HS-5 (cell line): ENCODE measurements around the gene OR6C75.
"Not testable (repeated sequence)": the region's sequence is repeated elsewhere in the genome, so short reads cannot be mapped to it uniquely, and the experiment has no call there.

Experiments
- DNase-seq: peaks from one replicate; pipeline ENCODE4 v3.0.0-alpha.2; 2012; ENCODE audit warnings: low read depth

Gene OR6C75

GRCh38 chr12:55362675-55363074, at the start of gene OR6C75:
OR6C75 (plus strand) TSS chr12:55362975; CDS start chr12:55365111, 2,136 bp downstream.
- no peak for DNase-seq

GRCh38 chr12:55314043-55314442, 48.7 kb upstream of the OR6C75 start, which contains the start of gene OR6C1:
OR6C1 (plus strand) TSS chr12:55314343; CDS start chr12:55320600, 6,257 bp downstream.
- no peak for DNase-seq

- DNase-seq, result no peak
Observed at GRCh38 chr12:55320201-55320600, 42.6 kb upstream of the OR6C75 start.

DNA sequence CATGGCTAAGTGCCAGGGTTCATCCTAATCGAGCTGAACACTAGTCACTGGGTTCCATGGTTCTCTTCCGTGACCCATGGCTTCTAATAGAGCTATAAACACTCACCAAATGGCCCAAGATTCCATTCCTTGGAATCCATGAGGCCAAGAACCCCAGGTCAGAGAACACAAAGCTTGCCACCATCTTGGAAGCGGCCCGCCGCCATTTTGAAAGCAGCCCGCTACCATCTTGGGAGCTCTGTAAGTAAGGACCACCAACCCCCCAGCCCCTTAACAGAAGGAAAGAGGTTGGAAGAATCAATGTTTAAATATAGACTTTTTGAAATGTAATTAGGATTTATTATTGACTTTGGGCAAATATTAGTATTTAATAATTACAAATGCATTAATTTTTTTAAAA, 37.0 kb upstream of the OR6C75 start:
- DNase-seq, result not testable (repeated sequence)

DNA sequence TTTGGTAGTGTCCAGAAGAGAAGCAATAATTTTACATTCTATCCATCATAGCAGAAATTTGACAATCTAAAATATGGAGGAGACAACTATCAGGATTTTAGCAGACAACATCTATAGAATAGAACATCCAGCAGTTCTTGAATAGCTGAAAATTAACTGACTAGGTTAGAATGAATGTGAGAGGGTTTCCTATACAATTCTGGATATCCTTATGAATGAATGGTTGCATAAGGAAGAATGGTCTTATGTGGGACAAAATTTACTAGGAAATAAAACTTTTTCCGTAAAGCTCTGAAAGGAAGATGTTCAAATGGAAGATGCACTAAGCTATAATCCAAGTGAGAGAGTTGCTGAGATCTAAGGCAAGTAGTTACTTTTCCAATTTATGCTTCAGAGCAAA, 32.3 kb upstream of the OR6C75 start, which contains the start of gene OR6C3:
Gene OR6C3 (plus strand): TSS at position 301 of the 400 bp plus-strand sequence. CDS start 955 bp downstream, outside the sequence.
- no peak for DNase-seq

DNA sequence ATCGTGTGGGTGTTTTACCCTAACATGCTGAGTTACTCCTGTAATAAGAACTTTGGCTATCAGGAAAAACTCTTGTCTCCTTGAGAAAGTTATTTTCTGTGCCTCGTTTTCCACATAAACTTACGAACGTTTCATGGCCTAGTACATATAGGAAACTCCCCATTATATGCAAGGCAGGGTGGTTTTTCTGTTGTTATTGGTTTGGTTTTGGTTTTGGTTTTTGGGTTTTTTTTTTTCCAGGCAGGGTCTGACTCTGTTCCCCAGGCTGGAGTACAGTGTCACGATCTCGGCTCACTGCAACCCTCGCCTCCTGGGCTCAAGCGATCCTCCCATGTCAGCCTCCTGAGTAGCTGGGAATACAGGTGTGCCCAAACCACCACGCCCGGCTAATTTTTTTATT, 26.8 kb upstream of the OR6C75 start:
- no peak for DNase-seq

DNA sequence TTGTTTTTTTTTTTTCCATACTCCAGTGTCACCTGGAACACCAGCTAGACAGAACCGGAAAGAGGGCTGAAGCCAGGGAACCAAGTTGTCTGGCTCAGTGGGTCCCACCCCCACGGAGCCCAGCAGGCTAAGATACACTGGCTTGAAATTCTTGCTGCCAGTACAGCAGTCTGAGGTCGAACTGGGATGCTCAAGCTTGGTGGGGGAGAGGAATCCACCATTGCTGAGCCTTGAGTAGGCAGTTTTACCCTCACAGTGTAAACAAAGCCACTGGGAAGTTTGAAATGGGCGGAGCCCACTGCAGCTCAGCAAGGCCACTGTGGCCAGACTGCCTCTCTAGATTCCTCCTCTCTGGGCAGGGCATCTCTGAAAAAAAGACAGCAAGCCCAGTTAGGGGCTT, 7.4 kb upstream of the OR6C75 start:
- not testable (repeated sequence) for DNase-seq

GRCh38 chr12:55365086-55365485, 2.3 kb downstream of the OR6C75 start:
- DNase-seq, result no peak

DNA sequence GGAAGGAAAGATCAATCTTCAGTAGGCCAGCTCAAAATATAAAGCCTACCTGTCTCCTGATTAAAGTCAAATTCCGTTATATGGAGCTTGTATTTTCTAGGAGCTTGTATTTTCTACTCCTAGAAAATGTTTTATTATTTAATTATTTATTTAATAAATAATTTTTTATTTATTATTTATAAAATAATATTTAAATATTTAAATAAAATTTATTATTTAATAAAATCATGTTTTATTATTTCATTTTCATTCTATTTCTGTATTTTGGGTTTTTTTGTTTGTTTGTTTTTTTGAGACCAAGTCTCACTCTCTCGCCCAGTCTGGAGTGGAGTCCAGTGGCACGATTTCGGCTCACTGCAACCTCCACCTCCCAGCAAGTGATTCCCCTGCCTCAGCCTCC, 9.7 kb downstream of the OR6C75 start:
- no peak for DNase-seq

DNA sequence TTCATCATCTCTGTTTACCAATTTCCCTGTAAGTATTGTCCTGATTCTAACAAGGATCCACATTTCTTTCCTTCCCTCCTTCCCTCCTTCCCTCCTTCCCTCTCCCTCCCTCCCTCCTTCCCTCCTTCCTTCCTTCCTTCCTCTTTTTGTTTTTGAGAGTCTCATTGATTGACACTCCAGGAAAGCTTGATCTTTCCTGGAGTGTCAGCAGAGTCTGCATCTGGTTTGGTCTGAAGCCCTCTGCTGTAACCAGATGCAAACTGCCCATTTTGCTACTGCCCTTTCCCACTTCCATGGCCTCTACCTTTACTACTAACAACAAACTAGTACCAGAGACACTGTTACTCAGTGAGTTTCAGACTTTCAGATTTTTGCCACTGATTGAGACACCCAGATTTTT, 23.1 kb downstream of the OR6C75 start:
- no peak for DNase-seq

GRCh38 chr12:55392032-55392795, 29.4 kb downstream of the OR6C75 start:
- DNase-seq, result no peak

- no peak for DNase-seq
Observed at GRCh38 chr12:55396326-55396725, 33.6 kb downstream of the OR6C75 start.

- no peak for DNase-seq
Observed at GRCh38 chr12:55400229-55400628, 37.5 kb downstream of the OR6C75 start, which contains the start of gene OR6C65. OR6C65 (plus strand) TSS chr12:55400529; CDS start chr12:55400529, 0 bp downstream.

GRCh38 chr12:55407866-55408265, 45.1 kb downstream of the OR6C75 start:
- no peak for DNase-seq

DNA sequence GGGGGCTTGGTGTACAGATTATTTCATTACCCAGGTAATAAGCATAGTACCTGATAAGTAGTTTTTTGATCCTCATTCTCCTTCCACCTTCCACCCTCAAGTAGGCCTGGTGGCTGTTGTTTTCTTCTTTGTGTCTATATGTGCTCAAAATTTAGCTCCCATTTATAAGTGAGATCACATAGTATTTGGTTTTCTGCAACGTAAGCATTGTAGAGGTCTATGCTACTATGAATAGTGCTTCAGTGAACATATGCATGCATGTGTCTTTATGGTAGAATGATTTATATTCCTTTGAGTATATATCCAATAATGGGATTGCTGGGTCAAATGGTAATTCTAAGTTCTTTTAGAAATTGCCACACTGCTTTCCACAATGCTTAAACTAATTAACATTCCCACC, 46.4 kb downstream of the OR6C75 start:
- DNase-seq, result not testable (repeated sequence)

DNA sequence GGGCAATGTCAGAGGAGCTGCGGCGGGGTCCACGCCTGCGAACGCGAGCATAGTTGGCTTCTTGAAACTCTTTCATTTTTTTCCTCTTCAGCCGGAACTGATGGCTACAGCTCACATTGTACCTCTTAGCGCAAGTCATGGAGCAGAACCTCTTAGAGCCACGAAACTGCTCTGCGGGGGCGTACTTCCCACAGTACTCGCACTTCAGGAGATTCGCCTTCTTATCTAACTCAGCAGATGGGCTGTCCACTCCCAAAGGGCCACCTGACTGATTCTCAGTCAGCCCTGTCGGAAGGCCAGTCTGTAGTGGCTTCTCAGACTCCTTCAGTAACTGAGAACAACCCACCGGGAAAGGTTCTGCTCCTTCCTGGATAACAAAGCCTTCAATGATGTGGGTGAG, 49.4 kb downstream of the OR6C75 start:
- not testable (repeated sequence) for DNase-seq

DNA sequence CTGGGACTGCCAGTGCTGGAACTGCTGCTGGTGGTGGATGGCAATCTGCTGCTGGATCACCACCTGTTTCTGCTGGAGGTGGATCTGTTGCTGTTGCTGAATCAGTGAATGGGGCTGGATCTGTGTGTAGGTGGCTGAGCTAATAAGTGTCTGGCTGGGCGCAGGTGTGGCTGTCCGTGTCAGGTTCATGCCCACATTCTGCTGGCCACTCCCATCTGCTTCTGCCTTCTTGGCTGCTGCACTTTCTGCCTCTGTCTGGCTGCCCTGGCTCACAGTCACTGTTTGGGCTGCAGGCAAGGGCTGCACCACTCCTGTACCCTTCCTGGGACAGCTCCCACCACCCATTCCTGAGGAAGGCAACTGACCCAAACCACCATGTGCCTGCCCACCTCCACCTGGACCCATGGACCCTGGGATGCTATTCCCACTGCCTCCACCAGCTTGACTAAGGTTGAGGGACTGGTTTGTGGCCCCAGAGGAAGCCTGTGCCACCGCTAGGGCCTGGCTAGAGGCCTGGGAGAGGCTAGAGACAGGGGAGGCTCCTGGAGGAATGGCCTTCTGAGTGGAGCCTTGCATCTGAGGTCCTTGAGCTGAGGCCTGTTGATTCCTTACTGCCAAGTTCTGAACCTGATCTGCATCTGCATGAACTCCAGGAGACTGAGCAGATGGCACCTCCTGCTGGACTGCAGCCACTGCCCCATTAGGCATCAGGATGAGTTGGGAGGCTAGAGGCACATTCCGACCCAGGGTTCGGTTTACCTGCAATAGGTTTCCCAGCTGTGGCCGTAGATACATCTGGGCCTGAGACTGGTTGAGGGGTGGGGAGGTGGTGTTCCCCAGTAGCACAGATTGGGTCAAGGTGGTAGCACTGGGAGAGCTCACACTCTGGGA, 51.0 kb downstream of the OR6C75 start:
- not testable (repeated sequence) for DNase-seq

GRCh38 chr12:55414396-55414823, 51.6 kb downstream of the OR6C75 start:
- not testable (repeated sequence) for DNase-seq

GRCh38 chr12:55414889-55415288, 52.1 kb downstream of the OR6C75 start:
- DNase-seq, result not testable (repeated sequence)

- DNase-seq, result no peak
Observed at GRCh38 chr12:55416961-55417360, 54.2 kb downstream of the OR6C75 start.
